Amygdala (tissue), 56 donors: Measurements from ENCODE around the gene ZFAND6.

Source experiments
- DNase-seq, 56 donors: peaks; one replicate each; lab custom pipeline; 2025; lab: John Stamatoyannopoulos, UW

ZFAND6 gene

DNA sequence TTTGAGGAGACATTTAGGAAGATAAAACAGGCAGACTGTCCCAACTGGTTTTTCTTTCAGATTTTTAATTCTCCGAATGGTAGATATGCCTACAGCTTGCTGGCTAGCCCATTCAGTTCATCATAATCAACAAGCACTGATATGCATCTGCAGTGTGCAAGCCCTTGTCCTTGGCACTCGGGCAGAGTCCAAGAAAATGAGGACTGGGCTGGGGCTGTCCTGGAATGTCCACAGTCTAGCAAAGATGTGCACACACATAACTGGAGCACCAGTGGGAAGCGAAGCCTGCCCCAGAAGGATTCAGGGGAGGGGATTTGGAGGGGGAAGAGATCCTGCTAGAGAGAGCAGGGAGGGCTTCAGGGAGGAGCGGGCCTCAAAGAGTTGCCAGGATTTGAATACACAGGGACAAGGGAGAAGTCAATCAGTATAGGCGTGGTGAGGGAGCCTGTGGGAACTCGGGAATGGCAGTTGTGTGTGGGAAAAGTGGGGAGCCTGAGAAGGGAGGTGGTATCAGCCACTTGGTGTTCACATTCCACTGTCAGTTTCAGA, 102.1 kb downstream of the ZFAND6 start:
- DNase-seq = no peak

DNA sequence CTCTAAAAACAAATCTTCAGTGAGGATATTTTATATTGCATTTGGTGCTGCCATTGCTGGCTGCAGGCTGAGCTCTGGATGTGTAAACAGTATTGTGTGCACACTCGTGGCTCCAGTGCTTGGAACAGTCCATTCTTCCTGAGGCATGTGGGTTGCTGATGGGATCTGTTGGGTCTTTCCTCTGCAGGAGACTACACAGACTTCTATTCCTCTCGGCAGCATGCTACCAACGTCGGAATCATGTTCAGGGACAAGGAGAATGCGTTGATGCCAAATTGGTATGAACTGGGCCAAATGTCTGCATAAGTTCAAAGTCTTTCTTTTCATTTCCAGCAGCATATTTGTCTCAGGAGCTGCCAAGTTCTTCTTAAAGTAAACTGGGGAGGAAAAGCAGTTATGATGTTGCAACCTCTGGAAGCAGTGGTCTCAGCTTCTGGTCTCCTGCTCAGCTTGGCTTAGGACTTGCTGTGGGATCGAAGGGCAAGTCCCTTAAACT, 102.6 kb downstream of the ZFAND6 start:
- DNase-seq = no peak

DNA sequence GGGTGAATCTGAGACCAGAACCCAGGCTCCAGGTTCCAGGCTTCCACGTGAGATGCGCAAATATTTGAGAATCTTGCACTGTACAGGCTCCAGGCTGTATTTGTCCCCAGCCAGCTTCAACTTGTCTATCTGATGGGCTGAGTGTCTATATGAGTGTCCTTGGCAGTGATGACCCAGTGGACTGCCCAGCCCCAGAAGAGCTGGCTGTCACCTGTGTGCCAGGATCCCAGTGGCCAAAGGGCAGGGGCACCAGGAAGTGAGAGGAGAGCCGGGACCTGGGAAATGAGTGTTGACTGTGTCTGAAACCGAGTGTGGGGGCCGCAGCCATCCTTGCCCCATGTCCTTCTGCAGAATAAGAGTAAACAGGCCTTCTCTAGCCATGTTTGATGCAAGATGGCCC, 103.7 kb downstream of the ZFAND6 start:
- no peak for DNase-seq

DNA sequence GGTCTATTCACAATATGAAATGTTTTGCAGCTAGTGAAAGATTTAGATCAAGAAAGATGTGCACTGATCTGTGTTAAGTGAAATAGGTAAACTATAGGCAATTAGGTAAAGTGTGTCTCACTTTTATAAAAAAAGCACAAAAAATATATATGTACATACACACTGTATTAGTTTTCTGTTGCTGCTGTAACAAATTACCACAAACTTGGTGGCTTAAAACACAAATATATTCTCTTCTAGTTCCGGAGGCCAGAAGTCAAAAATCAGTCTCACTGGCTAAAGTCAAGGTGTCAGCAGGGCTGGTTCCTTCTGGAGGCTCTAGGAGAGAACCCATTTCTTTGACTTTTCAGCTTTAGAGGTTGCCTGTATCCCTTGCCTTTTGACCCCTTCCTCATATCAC, 104.4 kb downstream of the ZFAND6 start:
- no peak for DNase-seq

DNA sequence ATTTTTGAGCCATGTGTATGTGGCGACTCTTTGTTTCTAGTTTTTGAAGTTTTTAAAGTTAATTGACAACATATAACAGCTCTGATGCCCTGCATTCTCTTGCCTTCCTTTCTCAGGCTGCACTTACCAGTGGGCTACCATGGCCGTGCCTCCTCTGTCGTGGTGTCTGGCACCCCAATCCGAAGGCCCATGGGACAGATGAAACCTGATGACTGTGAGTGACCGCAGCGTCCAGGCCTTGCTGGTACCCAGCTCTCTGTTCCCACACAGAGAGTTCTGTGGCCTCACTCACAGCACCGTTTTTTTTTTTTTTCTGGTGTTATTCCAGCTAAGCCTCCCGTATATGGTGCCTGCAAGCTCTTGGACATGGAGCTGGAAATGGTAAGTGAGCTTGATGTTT, 108.5 kb downstream of the ZFAND6 start:
- no peak for DNase-seq

DNA sequence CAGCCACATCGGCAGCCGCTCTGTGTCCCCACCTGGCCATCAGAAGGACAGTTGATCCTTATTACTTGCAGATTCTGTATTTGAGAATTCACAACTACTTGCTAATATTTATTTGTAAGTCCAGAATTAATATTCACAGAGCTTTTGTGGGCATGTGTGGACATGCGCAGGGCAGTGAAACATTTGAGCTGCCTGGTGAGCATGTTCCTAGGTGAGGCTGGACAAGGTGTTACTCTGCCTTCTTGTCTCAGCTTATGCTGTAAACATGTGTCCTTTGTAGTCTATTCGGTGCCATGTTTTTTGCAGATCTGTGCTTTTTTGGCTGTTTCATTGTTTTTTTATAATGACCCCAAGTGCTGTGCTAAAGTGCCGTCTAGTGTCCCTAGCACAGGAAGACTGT, 108.9 kb downstream of the ZFAND6 start:
- DNase-seq = no peak

DNA sequence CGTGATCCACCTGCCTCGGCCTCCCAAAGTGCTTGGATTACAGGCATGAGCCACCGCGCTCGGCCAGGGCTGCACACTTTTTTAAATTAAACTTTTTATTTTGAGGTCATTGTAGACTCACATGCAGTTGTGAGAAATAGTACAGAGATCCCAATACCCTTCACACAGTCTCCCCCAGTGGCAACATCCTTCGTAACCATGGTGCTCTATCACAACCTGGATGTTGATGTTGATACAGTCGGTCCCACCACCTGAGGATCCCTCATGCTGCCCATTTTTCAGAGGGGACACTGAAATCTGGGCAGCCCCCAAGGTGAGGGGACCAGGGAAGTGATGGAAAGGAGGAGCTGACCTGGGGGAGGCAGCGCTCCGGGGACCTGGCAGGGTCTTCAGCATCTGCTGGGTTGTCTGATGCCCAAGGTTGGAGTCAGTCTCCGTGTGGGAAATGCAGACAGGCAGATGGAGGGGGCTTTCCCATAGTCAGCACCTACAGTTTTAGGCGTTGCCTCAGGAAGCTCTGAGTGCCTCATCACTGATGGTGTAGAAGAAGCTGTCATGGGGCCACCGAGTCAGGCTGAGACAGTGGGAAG, 110.4 kb downstream of the ZFAND6 start:
- no peak for DNase-seq

DNA sequence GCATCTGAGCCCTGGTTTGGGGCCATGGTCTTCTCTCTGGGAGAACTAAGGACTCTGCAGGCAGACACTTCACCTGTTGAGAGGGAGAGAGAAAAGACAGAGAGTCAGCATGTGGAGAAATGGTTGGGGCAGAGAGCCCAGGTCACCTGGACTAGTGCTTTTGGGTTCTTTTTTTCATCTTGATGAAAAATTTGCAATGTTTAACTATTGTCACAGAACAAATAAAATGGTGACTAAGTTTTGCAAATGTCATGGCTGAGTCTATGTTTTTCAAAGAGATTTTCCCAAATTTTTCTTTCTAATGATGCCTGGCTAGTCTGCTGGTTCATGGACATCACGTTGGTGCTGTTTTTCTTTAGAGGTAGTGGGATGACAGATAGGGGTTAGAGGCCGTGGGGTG, 111.1 kb downstream of the ZFAND6 start:
- no peak for DNase-seq

DNA sequence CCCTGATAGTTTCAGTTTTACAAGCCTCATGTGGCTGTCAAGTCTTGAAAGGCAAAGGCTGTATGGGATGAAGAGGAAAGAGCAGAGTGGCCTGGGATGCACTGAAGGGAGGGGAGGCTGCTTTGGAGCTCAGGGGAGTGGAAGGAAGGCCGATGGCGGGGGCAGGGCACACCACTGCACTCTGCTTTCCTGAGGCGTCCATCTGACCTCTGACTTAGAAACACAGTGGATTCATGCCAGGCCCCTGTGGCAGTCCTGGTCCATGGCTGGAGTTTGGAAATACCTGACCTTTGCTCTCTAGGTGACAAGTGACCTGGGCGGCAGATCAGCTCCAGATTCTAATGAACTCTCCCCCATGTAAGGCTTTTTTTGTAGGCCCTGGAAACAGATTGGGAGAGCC, 112.3 kb downstream of the ZFAND6 start:
- no peak for DNase-seq

DNA sequence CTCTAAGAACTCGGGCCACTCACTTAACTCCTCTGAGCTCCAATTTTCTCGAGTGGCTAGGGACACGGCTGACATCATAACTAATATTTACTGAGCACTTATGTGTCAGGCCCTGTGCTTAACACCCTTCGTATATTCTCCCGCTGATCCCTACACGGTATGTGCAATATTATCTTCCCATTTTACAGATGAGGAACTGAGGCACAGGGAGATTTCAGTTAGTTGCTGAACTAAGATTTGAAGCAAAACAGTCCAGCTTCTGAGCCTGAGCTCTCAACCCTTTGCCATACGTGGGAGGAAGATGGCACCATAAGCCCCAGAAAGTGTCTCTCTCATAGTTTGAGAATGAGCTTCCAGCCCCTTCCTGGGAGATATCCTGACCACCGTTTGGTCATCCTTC, 112.9 kb downstream of the ZFAND6 start:
- DNase-seq = no peak

DNA sequence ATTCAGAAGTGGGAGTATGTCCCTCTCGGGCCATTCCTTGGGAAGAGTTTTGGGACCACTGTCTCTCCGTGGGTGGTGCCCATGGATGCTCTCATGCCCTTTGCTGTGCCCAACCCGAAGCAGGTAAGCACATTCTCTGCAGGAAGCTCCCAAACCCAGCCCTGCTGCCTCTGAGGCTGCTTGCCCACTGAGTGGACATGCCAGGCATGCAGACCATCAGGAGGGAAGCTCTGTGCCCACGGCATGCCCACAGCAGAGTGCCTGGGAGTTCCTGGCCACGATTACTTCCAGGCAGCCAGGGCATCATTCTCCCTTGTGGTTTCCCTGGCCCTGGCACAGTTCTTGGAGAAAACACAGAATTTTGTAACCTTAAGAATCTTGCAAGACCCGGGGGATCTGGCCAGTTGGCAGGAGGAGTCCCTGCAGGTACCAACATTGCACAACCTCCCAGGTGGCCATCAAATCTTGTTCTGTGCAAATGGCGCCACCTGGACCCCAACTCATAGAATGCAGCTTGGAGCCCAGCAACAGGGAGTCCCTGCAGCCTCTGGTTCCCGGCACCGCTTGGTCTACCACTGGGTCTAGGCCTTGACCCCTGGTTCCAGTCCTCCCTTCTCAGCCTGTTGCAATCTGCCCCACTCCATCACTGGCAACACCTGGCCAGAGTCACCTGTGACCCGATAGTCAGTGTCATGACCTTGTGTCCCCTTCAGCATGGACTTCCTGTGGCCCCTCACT, 113.7 kb downstream of the ZFAND6 start:
- peak in 30 of 56 donors; percentile 5 to 66 (median 25) for DNase-seq

DNA sequence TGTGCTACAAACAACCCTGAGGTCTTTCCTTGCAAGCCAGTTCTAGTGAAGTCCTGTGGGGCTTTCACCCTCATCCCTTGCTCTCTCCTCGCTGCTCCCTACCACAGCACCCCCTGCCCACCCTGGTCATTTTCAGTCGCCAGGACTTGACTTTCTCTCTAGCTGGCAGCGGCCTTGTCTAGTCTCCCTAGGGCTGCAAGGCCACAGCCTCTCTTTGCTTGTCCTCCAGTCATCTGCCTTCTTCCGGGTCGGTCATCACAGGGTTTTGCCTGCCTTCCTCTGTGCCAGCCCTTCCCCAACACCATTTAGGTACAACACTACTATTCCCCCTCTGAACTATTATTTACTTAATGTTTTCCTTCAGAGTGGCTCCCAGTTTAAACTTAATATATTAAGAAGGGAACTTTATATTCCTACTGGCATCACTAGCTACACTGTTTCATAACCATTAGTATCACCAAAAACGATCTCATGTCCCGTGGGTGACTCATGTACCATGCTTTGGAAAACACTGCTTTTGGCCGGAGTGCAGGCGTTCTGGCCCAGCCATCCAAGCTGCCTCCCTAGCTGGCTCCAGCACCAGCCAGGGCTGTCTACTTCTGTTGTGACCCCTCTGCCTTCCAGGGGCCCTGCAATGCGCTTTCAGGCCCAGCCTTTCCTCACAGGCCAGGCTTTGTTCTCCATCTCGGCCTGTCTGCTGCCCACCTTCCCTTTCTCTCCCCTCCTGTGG, 114.7 kb downstream of the ZFAND6 start:
- DNase-seq = peak in 2 of 56 donors; percentile 21

DNA sequence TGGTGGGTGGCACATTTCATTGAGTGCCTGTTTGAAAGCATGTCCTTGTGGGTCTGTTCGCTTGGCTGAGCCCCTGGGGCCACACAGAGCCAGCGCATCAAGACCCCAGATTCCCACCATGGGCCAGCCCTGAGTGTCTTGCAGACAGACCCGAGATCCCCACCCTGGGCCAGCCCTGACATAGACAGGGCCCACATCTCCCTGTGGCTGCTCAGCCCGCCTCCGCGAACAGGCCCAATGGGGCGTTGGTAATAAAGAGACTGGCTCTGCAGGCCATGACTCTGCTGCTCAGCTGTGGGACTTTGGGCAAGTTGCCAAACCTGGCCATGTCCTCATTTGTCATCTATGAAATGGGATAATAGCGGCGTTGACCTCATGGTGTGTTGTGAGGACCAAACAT, 116.0 kb downstream of the ZFAND6 start:
- no peak for DNase-seq

DNA sequence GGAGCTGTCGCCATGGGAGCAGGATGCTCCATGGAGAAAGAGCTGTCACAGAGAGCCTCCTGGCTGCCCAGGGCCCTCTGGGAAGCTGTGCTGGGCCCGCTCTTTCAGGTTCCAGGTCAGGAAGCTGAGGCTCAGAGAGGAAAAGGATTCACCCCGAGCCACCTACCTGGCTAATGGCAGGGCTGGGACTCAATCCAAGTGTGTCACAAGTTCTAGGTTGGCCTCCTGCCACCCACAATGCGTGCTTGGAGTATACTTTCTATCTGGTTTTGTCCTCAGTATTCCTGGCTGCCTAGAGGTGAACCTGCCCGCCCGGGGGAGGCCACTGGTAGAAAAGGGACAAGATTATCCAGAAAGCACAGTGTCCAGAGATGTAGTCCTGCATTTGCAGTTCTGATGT, 117.0 kb downstream of the ZFAND6 start:
- no peak for DNase-seq

DNA sequence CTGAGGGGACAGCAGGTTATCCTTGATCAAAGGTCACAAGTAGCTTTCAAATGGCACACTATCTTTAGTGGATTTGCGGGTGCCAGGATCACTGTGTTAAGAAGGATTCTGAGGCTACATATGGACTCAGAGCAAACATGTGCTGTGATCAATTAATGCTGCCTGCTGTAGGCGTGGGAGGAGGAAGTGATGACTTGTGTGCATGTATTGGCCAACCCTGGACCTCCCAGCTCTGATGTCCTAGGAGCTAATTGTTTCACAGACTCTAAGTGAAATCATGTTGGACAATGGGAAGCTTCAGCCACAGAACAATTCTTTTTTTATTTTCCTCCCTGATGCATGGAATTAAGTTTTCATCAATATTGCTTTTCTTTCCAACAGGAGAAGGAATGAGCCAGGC, 117.7 kb downstream of the ZFAND6 start:
- no peak for DNase-seq

DNA sequence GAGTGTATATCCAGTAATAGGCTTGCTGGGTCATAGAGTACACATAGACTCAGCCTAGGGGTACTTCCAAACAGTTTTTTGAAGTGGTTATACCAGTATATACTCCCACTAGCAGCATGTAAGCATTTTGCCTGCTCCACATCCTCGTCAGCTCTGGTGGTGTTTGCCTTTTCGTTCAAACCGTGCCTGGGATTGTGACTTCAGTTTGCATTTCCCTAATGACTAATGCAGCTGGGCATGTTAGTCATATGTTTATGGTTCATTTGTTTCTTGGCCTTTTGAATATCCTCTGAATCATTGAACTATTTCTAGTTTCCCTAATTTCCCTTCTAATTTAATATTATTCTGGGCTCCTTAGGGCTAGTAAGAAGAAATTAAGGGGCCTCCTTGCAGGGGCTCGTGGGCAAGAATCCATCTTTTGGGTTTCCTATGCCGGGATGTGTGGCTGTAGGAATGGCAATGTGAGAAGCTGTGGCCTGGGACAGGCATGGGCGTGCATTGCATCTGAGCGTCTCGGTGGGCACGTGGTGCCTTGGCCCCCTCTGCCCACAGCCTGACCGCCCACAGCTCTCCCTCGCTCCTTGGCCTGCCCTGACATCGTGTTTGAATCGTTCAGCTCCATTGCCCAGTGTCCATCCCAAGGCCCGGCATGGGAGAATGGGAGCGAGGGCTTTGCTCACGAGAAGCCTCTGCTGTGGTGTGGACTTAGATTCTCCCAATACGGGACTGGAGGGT, 119.7 kb downstream of the ZFAND6 start:
- DNase-seq = no peak

DNA sequence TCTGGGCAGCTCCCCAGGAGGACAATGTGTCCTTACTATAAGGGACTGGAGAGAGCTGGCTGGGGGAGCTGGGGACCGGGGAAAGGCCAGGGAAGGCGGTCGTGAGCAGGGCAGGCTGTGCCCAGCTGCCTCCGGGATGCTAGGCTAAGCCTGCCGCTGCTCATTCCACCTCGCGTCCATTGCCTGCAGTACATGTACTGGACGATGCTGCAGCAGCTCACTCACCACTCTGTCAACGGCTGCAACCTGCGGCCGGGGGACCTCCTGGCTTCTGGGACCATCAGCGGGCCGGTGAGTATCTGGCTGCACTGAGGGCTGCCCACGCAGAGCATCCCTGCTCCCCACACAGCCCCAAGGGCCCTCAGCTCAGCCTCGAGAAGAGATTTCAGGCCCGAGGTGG, 120.5 kb downstream of the ZFAND6 start:
- DNase-seq = no peak

DNA sequence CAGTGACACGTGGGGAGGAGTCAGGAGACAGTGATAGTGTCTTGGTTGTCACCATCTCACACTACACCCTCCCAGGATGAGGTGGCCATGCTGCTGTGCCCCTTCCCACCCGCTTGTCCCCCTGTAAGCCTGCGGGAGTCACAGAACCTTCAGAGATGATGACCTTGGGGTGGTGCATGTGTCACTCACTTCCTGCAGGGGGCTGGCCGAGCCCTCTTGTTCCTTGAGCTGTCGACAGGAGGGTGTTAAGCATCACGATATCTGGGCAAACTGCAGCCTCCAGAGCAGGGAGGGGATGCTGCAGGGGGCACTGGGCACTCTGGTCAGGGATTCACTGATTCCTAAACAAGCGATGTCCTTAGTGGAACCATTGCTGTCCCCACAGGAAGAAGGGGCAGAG, 121.0 kb downstream of the ZFAND6 start:
- no peak for DNase-seq

DNA sequence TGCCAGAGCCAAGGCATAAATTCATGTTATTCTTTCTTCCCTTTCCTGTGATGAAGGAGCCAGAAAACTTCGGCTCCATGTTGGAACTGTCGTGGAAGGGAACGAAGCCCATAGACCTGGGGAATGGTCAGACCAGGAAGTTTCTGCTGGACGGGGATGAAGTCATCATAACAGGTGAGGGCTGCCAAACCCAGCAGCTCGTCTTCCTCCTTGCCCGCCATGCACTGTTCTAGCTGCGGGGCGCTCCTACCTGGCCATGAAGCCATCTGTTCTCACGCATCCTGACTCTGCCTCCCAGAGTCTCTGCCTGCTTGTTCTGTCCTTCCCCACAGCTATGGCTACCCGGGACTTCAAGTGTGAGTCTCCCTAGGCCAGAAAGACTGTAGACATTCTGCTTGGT, 121.5 kb downstream of the ZFAND6 start:
- no peak for DNase-seq

DNA sequence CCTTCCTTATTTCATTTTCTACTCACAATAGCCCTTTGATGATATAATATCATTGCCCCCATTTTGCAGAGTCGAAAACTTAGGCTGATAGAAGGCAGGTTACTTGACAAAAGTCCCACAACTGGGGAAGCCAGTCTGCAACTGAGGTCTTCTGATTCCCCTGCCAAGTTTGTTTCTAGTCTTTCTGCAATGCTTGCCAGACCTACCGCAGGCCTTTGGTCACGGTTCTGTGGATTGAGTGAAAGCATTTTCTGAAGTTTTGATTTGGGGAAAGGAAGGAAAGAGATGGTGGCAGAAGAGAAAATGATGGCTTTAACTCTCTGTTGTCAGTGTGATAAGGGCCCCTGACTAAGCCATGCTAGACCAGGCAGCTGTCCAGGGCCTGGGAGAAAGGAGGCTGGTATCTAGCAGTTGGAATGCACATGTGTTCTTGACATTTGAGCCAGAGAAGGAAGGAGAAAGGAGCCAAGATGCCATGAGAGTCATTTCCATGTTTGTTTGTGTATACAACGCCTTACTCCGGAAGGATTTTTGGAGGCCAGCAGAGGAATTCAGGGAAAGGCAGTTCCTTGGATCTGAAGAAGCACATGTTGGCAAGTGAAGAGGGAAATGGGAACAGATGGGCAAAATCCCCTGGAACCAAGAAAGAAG, 123.3 kb downstream of the ZFAND6 start:
- no peak for DNase-seq
